Measurements from ENCODE around the gene CAMK4. TPM values are rescaled to one million over a fixed set of nuclear protein-coding genes. Genes with fewer than 3 reads are reported as not detected.

CAMK4 gene
- total and polyA plus RNA-seq, 2 experiments from 2014 or later: 4.2 to 7.3 TPM

- ATAC-seq (no peak), DNase-seq (ENCODE audit: low spot score) (no peak)
- H3F3A ChIP-seq (replicated peaks; ENCODE audit: low read depth): no peaks in the 10 kb centered on the region
- H3K4me1 ChIP-seq (ENCODE audit: insufficient read depth): peaks cover 6% of the 10 kb centered on the region; the same call in 1 of the 2 replicates
- Mint-ChIP-seq H3K4me1 (peaks cover 4% of the 10 kb centered on the region; the same call in 1 of the 3 replicates), H3K4me3 (no peak overlapping the region), H3K27ac (no peak overlapping the region), H3K36me3 (ENCODE audit: low read depth) (peaks cover 4% of the 10 kb centered on the region; the same call in 1 of the 3 replicates), H3K9me3 (peaks cover 9% of the 10 kb centered on the region; the same call in 2 of the 3 replicates), H3K27me3 (ENCODE audit: insufficient read depth, low read depth, poor library complexity) (peaks cover 2% of the 10 kb centered on the region)
- no peaks in the 10 kb centered on the region for H3K79me2 ChIP-seq (replicated peaks; ENCODE audit: insufficient read depth)
- no peak overlapping the region for H2AFZ ChIP-seq
- H3K27me3 ChIP-seq (ENCODE audit: insufficient read depth): peaks cover 39% of the 10 kb centered on the region
- H3K9me2 ChIP-seq (ENCODE audit: insufficient read depth): no peaks in the 10 kb centered on the region
- H3K4me2 ChIP-seq: no peak overlapping the region
- no peak for TF ChIP-seq CREB1 (CRISPR knock-in tag; IDR thresholded peaks at IDR 0.05; ENCODE audit: low read depth)
- TF ChIP-seq STAT1 (IDR thresholded peaks at IDR 0.05; ENCODE audit: unreplicated experiment): no peak
- TF ChIP-seq ZNF331 (CRISPR knock-in tag; IDR thresholded peaks at IDR 0.05; ENCODE audit: low read depth): no peak
- TF ChIP-seq EZH2 (IDR thresholded peaks at IDR 0.05; ENCODE audit: low read depth, unreplicated experiment): no peak
- TF ChIP-seq REST (IDR thresholded peaks at IDR 0.05; ENCODE audit: unreplicated experiment): no peak
- no peak for TF ChIP-seq POLR2AphosphoS5 (IDR thresholded peaks at IDR 0.05; ENCODE audit: low read depth)
- no peak for TF ChIP-seq ZNF462 (CRISPR knock-in tag; IDR thresholded peaks at IDR 0.05)
- no peak for TF ChIP-seq ZNF114 (CRISPR knock-in tag; IDR thresholded peaks at IDR 0.05)
- no peak for TF ChIP-seq JUNB (IDR thresholded peaks at IDR 0.05; ENCODE audit: unreplicated experiment)
- no peak for TF ChIP-seq NANOG (IDR thresholded peaks at IDR 0.05; ENCODE audit: borderline replicate concordance)
- TF ChIP-seq ETS1 (IDR thresholded peaks at IDR 0.05): no peak
- no peak for TF ChIP-seq CTCF (conservative IDR thresholded peaks at IDR 0.05; ENCODE audit: low read depth in 2 of 2)
- TF ChIP-seq EZH2phosphoT487 (IDR thresholded peaks at IDR 0.05; ENCODE audit: unreplicated experiment): no peak
- H4K20me1 ChIP-seq (replicated peaks; ENCODE audit: insufficient read depth): peaks cover 7% of the 10 kb centered on the region; the same call in 1 of the 2 replicates
- no peaks in the 10 kb centered on the region for H3K36me3 ChIP-seq (ENCODE audit: insufficient read depth)
- no peak overlapping the region for H3K4me3 ChIP-seq
- no peak overlapping the region for H3K27ac ChIP-seq (ENCODE audit: low read depth)
Measured at GRCh38 chr5:111259636-111260035, 35.5 kb downstream of the CAMK4 start.
